K562 (cell line): Measurements from ENCODE around the gene ZNF747. TPM values are rescaled to one million over a fixed set of nuclear protein-coding genes. Genes with fewer than 3 reads are reported as not detected.

Source experiments
- ATAC-seq: fragments of 200-7000 bp; cut with Tn5 transposase; 3 replicates; pipeline ENCODE4 v1.9.1; 2020; ENCODE audit warnings: moderate library complexity
- BruUV-seq: library from RNA; stranded (reverse); fragments of 400-500 nt; replicated peaks from 2 replicates; lab custom pipeline; 2021; lab: Mats Ljungman, UMichigan
- CTCF ChIA-PET: fragments of 300-600 bp; formaldehyde crosslinking; extraction: SDS; loops from one replicate; lab custom pipeline; 2021; ENCODE audit warnings: low intra/inter-chr PET ratio; lab: Yijun Ruan, JAX
- POLR2A ChIA-PET: fragments of 300-600, 350-650 bp; sonication (Branson Sonifier 250); formaldehyde crosslinking; extraction: SDS; loops from one replicate; lab custom pipeline; 2021; ENCODE audit warnings: antibody characterized with exemption, inconsistent platforms; lab: Yijun Ruan, JAX
- DNase-seq, 4 experiments: peaks; one replicate each; pipeline versions ENCODE4 v3.0.0 to v3.0.0-alpha.2; 2011 to 2018; ENCODE audit warnings: low spot score in 3 of 4, mixed read lengths in 3 of 4; ENCODE audit errors: extremely low read depth in 1 of 4
- FAIRE-seq: peaks from 2 replicates; lab custom pipeline; 2011; peaks lifted over from hg19 to GRCh38; lab: Jason Lieb, UNC
- H2AFZ ChIP-seq: 2 replicates; pipeline ENCODE4 v1.6.0; 2011; ENCODE audit warnings: low read depth, low read length, control low read depth, inconsistent platforms
- H3K27ac ChIP-seq: fragments of 200-600 bp; 3 replicates; pipeline ENCODE4 v1.8.0; 2011; ENCODE audit warnings: low read depth, mild to moderate bottlenecking, control low read depth, inconsistent platforms, low read length, moderate library complexity, mixed read lengths; ENCODE audit errors: extremely low read depth
- H3K27me3 ChIP-seq, 2 experiments: fragments of 300-600 bp in 1 of 2; 2 replicates in 1 of 2; 3 replicates in 1 of 2; pipeline versions ENCODE4 v1.6.0 to v1.8.0; 2011; ENCODE audit warnings: inconsistent platforms in 2 of 2, low read length in 2 of 2, mild to moderate bottlenecking in 1 of 2, mixed read lengths in 1 of 2, moderate library complexity in 1 of 2; ENCODE audit not compliant: control insufficient read depth in 2 of 2, insufficient read depth in 2 of 2
- H3K36me3 ChIP-seq: fragments of 300-600 bp; 3 replicates; pipeline ENCODE4 v1.8.0; 2011; ENCODE audit warnings: mild to moderate bottlenecking, low read length, inconsistent platforms; ENCODE audit not compliant: control insufficient read depth, insufficient read depth
- H3K4me1 ChIP-seq, 2 experiments: fragments of 200-600 bp in 1 of 2; replicated peaks in 1 of 2; 2 replicates in 1 of 2; 3 replicates in 1 of 2; pipeline versions ENCODE4 v1.5.1 to v1.8.0; 2011; ENCODE audit warnings: inconsistent platforms in 2 of 2, low read length in 2 of 2, mild to moderate bottlenecking in 1 of 2, mixed read lengths in 1 of 2, moderate library complexity in 1 of 2; ENCODE audit not compliant: control insufficient read depth in 2 of 2, insufficient read depth in 2 of 2
- H3K4me2 ChIP-seq: 2 replicates; pipeline ENCODE4 v1.6.1; 2011; ENCODE audit warnings: low read length, control low read depth, inconsistent platforms, mixed read lengths; ENCODE audit not compliant: insufficient read depth
- H3K4me3 ChIP-seq: fragments of 200-600 bp; sonication (generic), shearing (Covaris generic); 2 replicates; pipeline ENCODE4 v1.5.1; 2016; ENCODE audit warnings: control low read depth, inconsistent platforms
- H3K79me2 ChIP-seq: fragments of 200-600 bp; 3 replicates; pipeline ENCODE4 v1.8.0; 2011; ENCODE audit warnings: low read length, inconsistent platforms; ENCODE audit not compliant: control insufficient read depth, insufficient read depth
- H3K9ac ChIP-seq, 2 experiments: 2 replicates each; pipeline versions ENCODE4 v1.6.0 to v1.6.1; 2011; ENCODE audit warnings: low read depth in 2 of 2, low read length in 2 of 2, control low read depth in 1 of 2, inconsistent platforms in 1 of 2, mild to moderate bottlenecking in 1 of 2, mixed read lengths in 1 of 2; ENCODE audit not compliant: insufficient read depth in 1 of 2
- H3K9me1 ChIP-seq: one replicate; pipeline ENCODE4 v1.6.0; 2011; ENCODE audit warnings: inconsistent platforms, mild to moderate bottlenecking, low read length, moderate library complexity; ENCODE audit not compliant: control insufficient read depth, insufficient read depth
- H3K9me3 ChIP-seq: replicated peaks from 2 replicates; pipeline ENCODE4 v1.5.1; 2011; ENCODE audit warnings: low read depth, low read length, inconsistent platforms; ENCODE audit not compliant: control insufficient read depth, insufficient read depth
- H4K20me1 ChIP-seq: replicated peaks from 2 replicates; pipeline ENCODE4 v1.6.1; 2011; ENCODE audit warnings: low read length, inconsistent platforms, mixed read lengths; ENCODE audit not compliant: control insufficient read depth, insufficient read depth
- CBFA2T3 ChIP-seq: fragments of 450-650 bp; IDR thresholded peaks from 2 replicates; pipeline ENCODE4 v1.6.1; 2017
- MAFF ChIP-seq: IDR thresholded peaks from 2 replicates; pipeline ENCODE4 v1.6.1; 2012; ENCODE audit warnings: low read length, improper control_type of control experiment
- TRIM28 ChIP-seq: fragments of 450-650 bp; IDR thresholded peaks from 2 replicates; pipeline ENCODE4 v1.6.1; 2017
- ZNF133 ChIP-seq: fragments of 250-450 bp; sonication (Bioruptor Pico); IDR thresholded peaks from 2 replicates; pipeline ENCODE4 v1.4.0; 2020; ENCODE audit warnings: mild to moderate bottlenecking
- ZNF561 ChIP-seq: fragments of 450-650 bp; formaldehyde crosslinking; conservative IDR thresholded peaks from 2 replicates; pipeline ENCODE4 v1.4.0; 2020; ENCODE audit warnings: mild to moderate bottlenecking, moderate library complexity
- WGBS: fragments of 100-300 bp; shearing (Covaris generic); methylation state at CpG from one replicate; pipeline ENCODE4 v1.1.6; 2016; ENCODE audit warnings: low coverage, mixed read lengths; ENCODE audit not compliant: insufficient coverage; ENCODE audit errors: missing lambda C conversion rate; 5-methylcytosine and 5-hydroxymethylcytosine counted together
- in situ Hi-C: fragments of 300-500 bp; cut with MboI; formaldehyde crosslinking; loops from 4 replicates; pipeline ENCODE4 v1.15.0; 2018; ENCODE audit warnings: inconsistent platforms, mixed read lengths
- intact Hi-C: fragments of 100-400 bp; cut with micrococcal nuclease; formaldehyde crosslinking; loops from 2 replicates; pipeline ENCODE4 v1.14.2; 2022
- polyA plus RNA-seq, 8 experiments: library from polyadenylated mRNA; depleted of rRNA in 4 of 8; stranded (reverse) in 5 of 8; unstranded in 3 of 8; fragments of >200 nt; fragmentation: Nextera tagmentation in 2 of 8; fragmentation: Illumina TruSeq in 1 of 8; extraction: Ambion mirVana in 2 of 8; extraction: Trizol in 1 of 8; gene quantifications; 2 replicates each; pipeline versions ENCODE4 v1.2.1 to v1.2.3, GENCODE V29; 2011 to 2014; ENCODE audit warnings: inconsistent platforms in 1 of 8, missing spikeins in 1 of 8
- total RNA-seq, 7 experiments: library from RNA; depleted of rRNA in 6 of 7; stranded (reverse); fragments of >200 nt in 6 of 7; fragmentation: Illumina TruSeq in 2 of 7; extraction: Trizol in 2 of 7; gene quantifications; 2 replicates each; pipeline versions ENCODE4 v1.2.1 to v1.2.3, GENCODE V29; 2011 to 2021; ENCODE audit warnings: low replicate concordance in 1 of 7

Gene ZNF747
- total and polyA plus RNA-seq, 9 of the 15 experiments (the other 6 are each of a cell fraction or from before 2014, with no cell fraction given), result 0.14 to 3.3 (median 1.5) TPM

DNA sequence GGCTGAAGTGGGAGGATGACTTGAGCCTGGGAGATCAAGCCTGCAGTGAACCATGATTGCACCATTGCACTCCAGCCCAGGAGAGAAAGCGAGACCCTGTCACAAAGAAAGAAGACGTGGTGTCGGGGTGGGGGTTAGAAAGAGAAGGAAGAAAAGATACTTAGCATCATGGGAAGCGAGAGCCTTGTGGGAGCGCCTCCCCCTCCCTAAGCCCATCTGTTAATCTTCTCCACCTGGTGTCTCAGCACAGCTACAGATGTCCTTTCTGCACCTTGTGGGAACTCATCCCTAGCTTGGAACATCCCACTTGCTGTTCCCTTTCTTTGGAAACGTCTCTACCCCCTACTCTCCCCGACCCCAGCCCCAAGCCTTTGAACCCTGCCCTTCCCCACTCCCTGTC is 30.9 kb upstream of the ZNF747 start:
- intact Hi-C loops, result no loop called here
- H3K79me2 ChIP-seq, result no peaks in the 10 kb centered on the region
- no peak overlapping the region for H3K4me3 ChIP-seq
- TF ChIP-seq MAFF (no peak), CBFA2T3 (peak; percentile 46)
- TF ChIP-seq, all 486 proteins: peak for 1
- ChIA-PET POLR2A (interaction anchor here (0.9 to 1.7 kb wide), 7 partner anchors 8 to 136 kb away, joined by 3 to 9 read pairs (median 5); partner anchors contain the start of genes DCTPP1, ZNF747, ZNF764 and ZNF785), CTCF (no interaction called here)
- no peak for DNase-seq
- Histone ChIP-seq H4K20me1 (no peaks in the 10 kb centered on the region), H2AFZ (no peak overlapping the region), H3K4me1 (peaks cover 6 to 16% of the 10 kb centered on the region in 2 experiments), H3K9me3 (no peaks in the 10 kb centered on the region), H3K27me3 (no peaks in the 10 kb centered on the region), H3K9ac (no peak overlapping the region), H3K9me1 (no peaks in the 10 kb centered on the region), H3K36me3 (no peaks in the 10 kb centered on the region), H3K27ac (no peak overlapping the region), H3K4me2 (no peak overlapping the region)
- no peak for FAIRE-seq
- 10% methylated on average over 3 of the region's 7 CpGs for WGBS
- in situ Hi-C loops, result no loop called here
- peak; percentile 49; the same call in 2 of the 3 replicates for ATAC-seq
- BruUV-seq, result no TSS peak

DNA sequence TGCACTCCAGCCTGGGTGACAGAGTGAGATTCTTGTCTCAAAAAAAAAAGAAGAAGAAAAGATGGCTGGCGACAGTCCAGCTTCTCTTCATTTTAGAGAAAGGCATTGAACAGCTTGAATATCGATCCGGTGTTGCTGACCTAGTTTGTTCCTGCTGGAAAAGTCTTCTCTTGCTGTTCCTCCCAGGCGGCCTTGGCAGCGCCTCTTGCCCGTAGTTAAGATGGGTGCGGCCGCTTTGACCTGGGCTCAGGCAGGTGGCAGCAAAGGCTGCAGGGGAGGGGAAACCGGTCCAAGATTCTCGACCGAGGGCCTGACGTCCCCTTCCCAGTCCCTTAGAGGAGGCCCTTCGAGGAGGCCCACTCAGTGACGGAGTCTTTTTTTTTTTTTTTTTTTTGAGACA is 27.4 kb upstream of the ZNF747 start:
- Histone ChIP-seq H3K27ac (no peak overlapping the region), H3K36me3 (no peaks in the 10 kb centered on the region), H3K79me2 (peaks cover 10% of the 10 kb centered on the region), H2AFZ (no peak overlapping the region), H3K9ac (no peak overlapping the region), H4K20me1 (no peaks in the 10 kb centered on the region), H3K9me1 (no peaks in the 10 kb centered on the region), H3K9me3 (no peaks in the 10 kb centered on the region), H3K4me1 (peaks cover 13 to 34% of the 10 kb centered on the region in 2 experiments; a peak in 4 of 5 replicates), H3K27me3 (no peaks in the 10 kb centered on the region), H3K4me3 (no peak overlapping the region), H3K4me2 (no peak overlapping the region)
- FAIRE-seq, result no peak
- ATAC-seq, result no peak
- DNase-seq, result no peak
- TF ChIP-seq ZNF133, result no peak
- no peak for TF ChIP-seq ZNF561
- TF ChIP-seq TRIM28, result no peak
- BruUV-seq, result no TSS peak
- intact Hi-C loops (no loop called here), in situ Hi-C loops (no loop called here)
- ChIA-PET CTCF (no interaction called here), POLR2A (interaction anchor here (1.0 kb wide), 1 partner anchor 116 kb away, joined by 4 read pairs; no protein-coding TSS in a partner anchor)
- WGBS, result 84% methylated on average over 14 of the region's 14 CpGs
